Body of pancreas (tissue), 4 donors: Measurements from ENCODE around the gene CALHM2. TPM values are rescaled to one million over a fixed set of nuclear protein-coding genes. Genes with fewer than 3 reads are reported as not detected.
"Not testable (repeated sequence)": the region's sequence is repeated elsewhere in the genome, so short reads cannot be mapped to it uniquely, and the experiment has no call there.

Experiments
- ATAC-seq: fragments of 150-250 bp; one replicate; pipeline ENCODE4 v1.9.1; 2016
- DNase-seq, 4 donors: peaks; one replicate each; pipeline ENCODE4 v3.0.0-alpha.2; 2019
- H3K27ac ChIP-seq, 4 donors: fragments of 200-600 bp; sonication (generic); 1 replicate in 3 of 4; 2 replicates in 1 of 4; pipeline versions ENCODE4 v1.5.1 to v1.6.1; 2016 to 2019; ENCODE audit warnings: mild to moderate bottlenecking in 1 of 4, mixed read lengths in 1 of 4, moderate library complexity in 1 of 4
- H3K27me3 ChIP-seq, 2 donors: fragments of 200-600 bp; sonication (generic); one replicate each; pipeline ENCODE4 v1.6.0; 2016; ENCODE audit warnings: mild to moderate bottlenecking in 1 of 2
- H3K36me3 ChIP-seq, 2 donors: fragments of 200-600 bp; sonication (generic); replicated peaks in 1 of 2; 2 replicates each; pipeline ENCODE4 v1.5.1; 2016; ENCODE audit warnings: low read depth in 2 of 2; ENCODE audit not compliant: insufficient read depth in 1 of 2
- H3K4me1 ChIP-seq: fragments of 200-600 bp; sonication (generic); one replicate; pipeline ENCODE4 v1.6.0; 2016
- H3K4me3 ChIP-seq, 2 donors: fragments of 200-600 bp; sonication (generic); 1 replicate in 1 of 2; 2 replicates in 1 of 2; pipeline ENCODE4 v1.5.1; 2016 to 2019
- H3K9me3 ChIP-seq, 3 donors: fragments of 200-600 bp; sonication (generic); 1 replicate in 2 of 3; 2 replicates in 1 of 3; pipeline ENCODE4 v1.5.1; 2016
- CTCF ChIP-seq, 7 experiments: fragments of 450-650 bp in 4 of 7; fragments of 200-600 bp in 3 of 7; sonication (generic) in 3 of 7; IDR thresholded peaks; one replicate each; pipeline ENCODE4 v1.5.1; 2016 to 2019; ENCODE audit warnings: antibody characterized with exemption in 7 of 7
- POLR2A ChIP-seq, 3 donors: fragments of 450-650 bp; IDR thresholded peaks; one replicate each; pipeline ENCODE4 v1.6.1; 2016; ENCODE audit warnings: antibody characterized with exemption in 3 of 3, mild to moderate bottlenecking in 2 of 3
- WGBS, 2 donors: methylation state at CpG; one replicate each; pipeline ENCODE4 v1.1.5; 2017; 5-methylcytosine and 5-hydroxymethylcytosine counted together
- intact Hi-C: fragments of 100-400 bp; cut with DNase I; formaldehyde crosslinking; loops from one replicate; pipeline ENCODE4 v1.15.1; 2023
- total RNA-seq, 2 donors: library from RNA; depleted of rRNA; stranded (reverse); fragments of >200 nt; gene quantifications; one replicate each; pipeline ENCODE4 v1.1.0, GENCODE V29; 2016

CALHM2 gene
- total RNA-seq, 2 donors from 2014 or later: 11.4 to 17.8 TPM

- no peak for ATAC-seq
- Histone ChIP-seq H3K27me3 (no peaks in the 10 kb centered on the region), H3K27ac (no peak overlapping the region), H3K9me3 (no peaks in the 10 kb centered on the region), H3K36me3 (peaks cover 13 to 56% of the 10 kb centered on the region in 2 donors), H3K4me1 (no peaks in the 10 kb centered on the region), H3K4me3 (no peak overlapping the region)
- no peak for DNase-seq
- intact Hi-C loops: loop anchor here (10.0 kb wide), 1 partner anchor 177 kb away; no protein-coding TSS in a partner anchor
- 90% methylated on average over 5 of the region's 5 CpGs for WGBS, 2 donors
- TF ChIP-seq POLR2A (IDR thresholded peaks at IDR 0.05): no peak
- no peak for TF ChIP-seq CTCF (IDR thresholded peaks at IDR 0.05)
Observed at GRCh38 chr10:103417601-103418000, 34.6 kb downstream of the CALHM2 start.

- not testable (repeated sequence) for H3K4me3 ChIP-seq, ATAC-seq, H3K4me1 ChIP-seq, H3K27ac ChIP-seq, H3K27me3 ChIP-seq, DNase-seq, H3K9me3 ChIP-seq
- 79 to 85% methylated on average over 5 of the region's 5 CpGs for WGBS, 2 donors
- H3K36me3 ChIP-seq: peaks cover 13 to 55% of the 10 kb centered on the region in 2 donors
- intact Hi-C loops: loop anchor here (10.0 kb wide), 1 partner anchor 178 kb away; no protein-coding TSS in a partner anchor
Observed at GRCh38 chr10:103417148-103417469, 35.1 kb downstream of the CALHM2 start.

GRCh38 chr10:103416436-103417147 lies 35.6 kb downstream of the CALHM2 start:
- TF ChIP-seq POLR2A (IDR thresholded peaks at IDR 0.05): no peak
- TF ChIP-seq CTCF (IDR thresholded peaks at IDR 0.05): peak; percentile 33 to 67 (median 62)
- peak; percentile 66 to 82 (median 76) for DNase-seq
- H3K27me3 ChIP-seq: no peaks in the 10 kb centered on the region
- intact Hi-C loops: loop anchor here (10.0 kb wide), 1 partner anchor 178 kb away; no protein-coding TSS in a partner anchor
- H3K4me3 ChIP-seq: no peak overlapping the region
- H3K4me1 ChIP-seq: no peaks in the 10 kb centered on the region
- 37 to 44% methylated on average over 8 of the region's 8 CpGs for WGBS, 2 donors
- peaks cover 13 to 60% of the 10 kb centered on the region in 2 donors for H3K36me3 ChIP-seq
- peak; percentile 59 for ATAC-seq
- no peaks in the 10 kb centered on the region for H3K9me3 ChIP-seq
- no peak overlapping the region for H3K27ac ChIP-seq

- WGBS, 2 donors: 62 to 71% methylated on average over 8 of the region's 8 CpGs
- ATAC-seq (no peak), DNase-seq (no peak)
- no peak for TF ChIP-seq POLR2A (IDR thresholded peaks at IDR 0.05)
- no peak for TF ChIP-seq CTCF (IDR thresholded peaks at IDR 0.05)
- H3K4me3 ChIP-seq: no peak overlapping the region
- H3K27ac ChIP-seq: no peak overlapping the region
- no peaks in the 10 kb centered on the region for H3K9me3 ChIP-seq
- intact Hi-C loops: loop anchor here (10.0 kb wide), 1 partner anchor 179 kb away; no protein-coding TSS in a partner anchor
- no peaks in the 10 kb centered on the region for H3K4me1 ChIP-seq
- H3K27me3 ChIP-seq: no peaks in the 10 kb centered on the region
- H3K36me3 ChIP-seq: peaks cover 13 to 59% of the 10 kb centered on the region in 2 donors
Observed at GRCh38 chr10:103415581-103415980, 36.6 kb downstream of the CALHM2 start.

- no peak for DNase-seq
- no peak for TF ChIP-seq POLR2A (IDR thresholded peaks at IDR 0.05)
- TF ChIP-seq CTCF (IDR thresholded peaks at IDR 0.05): no peak
- 58 to 80% methylated on average over 2 of the region's 2 CpGs for WGBS, 2 donors
- no peak overlapping the region for H3K4me3 ChIP-seq
- H3K27me3 ChIP-seq: no peaks in the 10 kb centered on the region
- peaks cover 13 to 53% of the 10 kb centered on the region in 2 donors for H3K36me3 ChIP-seq
- H3K4me1 ChIP-seq: no peaks in the 10 kb centered on the region
- H3K9me3 ChIP-seq: no peaks in the 10 kb centered on the region
- H3K27ac ChIP-seq: no peak overlapping the region
- ATAC-seq: no peak
- intact Hi-C loops: loop anchor here (10.0 kb wide), 1 partner anchor 181 kb away; no protein-coding TSS in a partner anchor
Observed at GRCh38 chr10:103413564-103413963, 38.6 kb downstream of the CALHM2 start.
